ENCODE measurements around the gene GGTLC3. TPM values are rescaled to one million over a fixed set of nuclear protein-coding genes. Genes with fewer than 3 reads are reported as not detected.
"Not testable (repeated sequence)": the region's sequence is repeated elsewhere in the genome, so short reads cannot be mapped to it uniquely, and the experiment has no call there.

GGTLC3 gene
- total RNA-seq, 1 experiment from 2014 or later, result not detected

DNA sequence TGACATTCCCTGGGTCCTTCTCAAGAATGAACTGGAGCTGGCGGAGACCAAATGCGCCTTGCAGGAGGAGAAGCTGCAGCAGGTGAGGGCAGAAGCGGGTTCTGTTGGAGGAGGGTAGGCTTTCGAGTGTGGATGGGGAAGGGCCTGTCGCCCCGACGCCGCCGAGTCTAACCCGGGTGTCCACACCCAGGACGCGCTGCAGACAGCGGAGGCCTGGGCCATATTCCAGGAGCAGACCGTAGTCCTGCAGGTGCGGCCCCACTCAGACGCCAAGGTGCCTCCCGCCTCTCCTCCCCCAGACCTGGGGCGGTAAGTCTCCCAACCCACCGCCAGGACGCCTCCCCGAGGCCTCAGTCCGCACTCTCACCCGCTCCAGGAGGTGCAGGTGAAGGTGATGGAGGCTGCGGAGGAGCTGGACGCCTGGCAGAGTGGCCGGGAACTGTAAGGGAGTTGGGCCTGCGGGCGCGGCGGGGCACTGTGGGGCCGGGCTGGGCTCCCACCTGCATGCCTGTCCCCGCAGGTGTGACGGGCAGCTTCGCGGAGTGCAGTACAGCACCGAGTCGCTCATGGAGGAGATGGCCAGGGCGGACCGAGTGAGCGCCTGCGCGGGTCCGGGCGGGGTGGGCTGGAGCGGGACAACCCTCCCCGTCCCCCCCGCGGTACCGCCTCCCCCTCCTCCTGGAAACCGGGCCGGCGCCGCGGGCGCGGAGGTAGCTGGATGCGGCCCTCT is 11.6 kb upstream of the GGTLC3 start:
- H3F3A ChIP-seq (ENCODE audit: low read length, unreplicated experiment); POLR2A ChIA-PET (ENCODE audit: unreplicated experiment); H2AFZ ChIP-seq (ENCODE audit: low read length); CTCF ChIA-PET; H3K9me2 ChIP-seq (replicated peaks; ENCODE audit: low read length); DNase-seq; H3K4me1 ChIP-seq (ENCODE audit: insufficient read depth, low read length); H3K9me3 ChIP-seq (ENCODE audit: low read length); H3K27me3 ChIP-seq (ENCODE audit: low read length); H3K36me3 ChIP-seq (ENCODE audit: low read depth, low read length); H3K27ac ChIP-seq (ENCODE audit: low read length); H3K9ac ChIP-seq (ENCODE audit: low read length); H3K4me2 ChIP-seq (ENCODE audit: low read length); H3K4me3 ChIP-seq (ENCODE audit: low read length); H4K20me1 ChIP-seq (ENCODE audit: low read length); H3K79me2 ChIP-seq (ENCODE audit: low read length); intact Hi-C loops (cut with micrococcal nuclease); BruUV-seq (replicated peaks): not testable (repeated sequence)
- peak; percentile 27 for ATAC-seq

DNA sequence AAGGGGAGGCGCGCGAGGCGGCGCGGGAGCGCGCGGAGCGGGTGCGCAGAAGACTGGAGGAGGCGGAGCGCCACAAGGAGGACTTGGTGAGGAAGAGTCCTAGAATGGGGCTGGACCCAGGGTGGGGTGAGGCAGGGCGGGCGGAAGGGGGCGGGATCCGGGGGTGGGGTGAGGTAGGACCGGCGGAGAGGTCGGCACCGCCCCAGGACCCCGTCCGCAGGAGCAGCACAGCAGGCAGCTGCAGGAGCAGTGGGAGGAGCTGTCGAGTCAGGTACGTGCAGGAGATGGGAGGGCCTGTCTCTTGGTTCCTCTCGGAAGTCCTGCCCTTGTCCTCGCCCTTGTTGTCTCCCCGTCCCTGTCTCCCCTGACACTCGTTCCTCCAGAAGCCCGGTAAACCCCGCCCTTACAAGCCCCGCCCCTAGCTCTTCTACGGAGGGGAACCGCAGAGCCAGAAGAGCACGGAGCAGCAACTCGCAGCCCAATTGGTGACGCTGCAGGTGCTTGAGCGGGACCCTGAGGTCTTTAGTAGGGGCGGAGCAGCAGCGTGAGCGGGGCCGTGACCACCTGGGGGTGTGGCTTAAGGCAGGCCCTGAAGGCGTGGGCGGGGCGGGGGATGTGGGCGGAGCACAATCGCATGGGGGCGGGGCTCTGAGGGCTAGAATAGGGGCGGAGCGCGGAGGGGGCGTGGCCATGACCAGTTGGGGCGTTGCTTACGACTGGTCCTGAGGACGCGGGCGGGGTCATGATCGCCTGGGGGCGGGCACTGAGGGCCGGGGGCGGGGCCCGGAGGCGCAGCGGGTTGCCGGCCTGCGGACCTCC is 10.8 kb upstream of the GGTLC3 start:
- H3K9ac ChIP-seq (ENCODE audit: low read length); BruUV-seq (replicated peaks); H3F3A ChIP-seq (ENCODE audit: low read length, unreplicated experiment); H3K27me3 ChIP-seq (ENCODE audit: low read length); H3K4me3 ChIP-seq (ENCODE audit: low read length); CTCF ChIA-PET; H3K9me3 ChIP-seq (ENCODE audit: low read length); H4K20me1 ChIP-seq (ENCODE audit: low read length); H3K79me2 ChIP-seq (ENCODE audit: low read length); intact Hi-C loops (cut with micrococcal nuclease); H3K4me2 ChIP-seq (ENCODE audit: low read length); H3K9me2 ChIP-seq (replicated peaks; ENCODE audit: low read length); H3K4me1 ChIP-seq (ENCODE audit: insufficient read depth, low read length); H2AFZ ChIP-seq (ENCODE audit: low read length); POLR2A ChIA-PET (ENCODE audit: unreplicated experiment); H3K36me3 ChIP-seq (ENCODE audit: low read depth, low read length); H3K27ac ChIP-seq (ENCODE audit: low read length): not testable (repeated sequence)
- DNase-seq (peak; percentile 31), ATAC-seq (peak; percentile 76)

DNA sequence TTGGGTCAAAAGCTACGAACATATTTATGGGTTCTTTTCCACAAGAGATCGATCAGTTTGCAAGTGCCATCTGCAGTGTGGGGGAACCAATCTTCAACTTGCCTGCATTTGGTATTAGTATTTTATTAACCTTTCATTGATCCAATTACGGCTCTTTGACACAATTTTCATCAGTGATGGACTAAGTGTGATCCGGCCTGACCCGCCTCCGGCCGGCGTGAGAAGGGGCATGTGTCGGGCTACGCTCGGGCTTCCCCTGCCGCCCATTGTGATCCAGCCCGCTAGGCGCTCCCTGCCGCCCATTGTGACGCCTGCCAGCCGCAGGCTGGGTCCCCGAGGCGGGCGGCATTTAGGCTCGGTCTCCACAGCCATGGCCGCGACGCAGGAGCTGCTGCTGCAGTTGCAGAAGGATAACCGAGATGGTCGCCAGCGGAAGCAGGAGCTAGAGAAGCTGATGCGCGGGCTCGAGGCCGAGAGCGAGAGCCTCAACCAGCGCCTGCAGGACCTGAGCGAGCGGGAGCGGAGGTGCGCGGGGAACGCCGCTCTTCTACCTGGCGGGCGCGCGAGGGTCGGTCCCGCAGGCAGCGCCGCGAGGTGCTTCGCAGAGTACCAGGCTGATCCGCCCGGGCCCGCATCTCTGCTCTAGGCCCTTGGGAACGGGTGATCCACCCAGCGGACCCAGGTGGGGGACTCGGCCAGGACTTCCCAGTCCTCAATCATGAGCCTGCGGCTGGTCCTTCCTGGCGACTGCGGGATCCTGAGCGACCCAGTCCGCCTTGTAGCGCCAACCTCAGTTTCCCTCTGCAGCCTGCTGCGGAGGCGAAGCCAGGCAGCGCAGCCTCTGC is 10.0 kb upstream of the GGTLC3 start, which contains the start of gene TMEM191B:
TSS of gene TMEM191B (plus strand) at position 51 of the 845 bp plus-strand sequence. CDS start at position 230, 179 bp downstream.
- intact Hi-C loops (cut with micrococcal nuclease); H3K4me1 ChIP-seq (ENCODE audit: insufficient read depth, low read length); H3K27me3 ChIP-seq (ENCODE audit: low read length); H3K9me2 ChIP-seq (replicated peaks; ENCODE audit: low read length); H3K4me2 ChIP-seq (ENCODE audit: low read length); H3K27ac ChIP-seq (ENCODE audit: low read length); H3K9me3 ChIP-seq (ENCODE audit: low read length); CTCF ChIA-PET; POLR2A ChIA-PET (ENCODE audit: unreplicated experiment); H3K9ac ChIP-seq (ENCODE audit: low read length); DNase-seq; BruUV-seq (replicated peaks); H3K79me2 ChIP-seq (ENCODE audit: low read length); H3F3A ChIP-seq (ENCODE audit: low read length, unreplicated experiment); H3K4me3 ChIP-seq (ENCODE audit: low read length); H2AFZ ChIP-seq (ENCODE audit: low read length); H3K36me3 ChIP-seq (ENCODE audit: low read depth, low read length); H4K20me1 ChIP-seq (ENCODE audit: low read length): not testable (repeated sequence)
- ATAC-seq, result peak; percentile 15

DNA sequence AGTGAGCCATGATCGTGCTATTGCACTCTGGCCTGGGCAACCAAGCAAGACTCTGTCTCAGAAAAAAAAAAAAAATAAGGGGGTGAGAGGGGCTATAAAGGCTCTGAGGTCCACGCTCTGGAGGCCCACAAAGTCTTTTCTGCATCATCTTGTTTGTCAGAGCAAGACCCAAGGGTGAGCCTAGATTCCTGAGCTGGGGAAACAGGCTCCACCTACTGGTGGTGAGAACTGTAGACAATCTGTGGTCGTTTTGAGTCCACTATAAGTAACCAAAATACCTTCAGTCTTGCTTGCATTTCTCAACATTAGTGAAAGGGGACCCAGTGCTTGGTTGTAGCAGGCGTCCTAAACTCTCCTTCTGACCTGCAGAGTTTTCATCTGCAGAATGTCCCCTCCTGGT is 5.4 kb upstream of the GGTLC3 start:
- H3F3A ChIP-seq (ENCODE audit: low read length, unreplicated experiment); H3K9me2 ChIP-seq (replicated peaks; ENCODE audit: low read length); H3K9me3 ChIP-seq (ENCODE audit: low read length); intact Hi-C loops (cut with micrococcal nuclease); ATAC-seq; H3K4me3 ChIP-seq (ENCODE audit: low read length); H3K79me2 ChIP-seq (ENCODE audit: low read length); H3K9ac ChIP-seq (ENCODE audit: low read length); H3K36me3 ChIP-seq (ENCODE audit: low read depth, low read length); POLR2A ChIA-PET (ENCODE audit: unreplicated experiment); H4K20me1 ChIP-seq (ENCODE audit: low read length); DNase-seq; CTCF ChIA-PET; H3K27ac ChIP-seq (ENCODE audit: low read length); BruUV-seq (replicated peaks); H3K27me3 ChIP-seq (ENCODE audit: low read length); H3K4me2 ChIP-seq (ENCODE audit: low read length); H2AFZ ChIP-seq (ENCODE audit: low read length); H3K4me1 ChIP-seq (ENCODE audit: insufficient read depth, low read length): not testable (repeated sequence)

DNA sequence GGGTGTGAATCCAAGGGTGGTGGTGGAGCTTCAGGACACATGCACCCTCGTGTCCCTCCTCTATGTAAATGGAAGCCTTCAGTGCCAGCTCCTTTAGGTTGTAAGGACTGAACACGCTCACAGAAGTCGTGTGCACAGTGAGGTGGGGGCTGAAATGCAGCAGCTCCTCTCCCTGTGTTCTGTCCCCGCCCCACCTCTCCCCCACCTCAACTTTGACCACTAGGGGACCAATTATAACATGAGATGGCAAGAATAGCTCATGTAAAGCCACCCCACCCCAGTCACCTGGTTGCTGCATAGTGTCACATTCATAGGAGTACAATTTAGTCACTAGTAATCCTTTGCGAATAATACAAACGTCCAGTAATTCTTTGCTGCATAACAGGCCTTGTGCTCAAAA is 4.8 kb upstream of the GGTLC3 start:
- CTCF ChIA-PET; DNase-seq; H3K9me2 ChIP-seq (replicated peaks; ENCODE audit: low read length); H3K27me3 ChIP-seq (ENCODE audit: low read length); H3K4me2 ChIP-seq (ENCODE audit: low read length); BruUV-seq (replicated peaks); H3K9ac ChIP-seq (ENCODE audit: low read length); POLR2A ChIA-PET (ENCODE audit: unreplicated experiment); H3F3A ChIP-seq (ENCODE audit: low read length, unreplicated experiment); H2AFZ ChIP-seq (ENCODE audit: low read length); H3K9me3 ChIP-seq (ENCODE audit: low read length); H4K20me1 ChIP-seq (ENCODE audit: low read length); H3K27ac ChIP-seq (ENCODE audit: low read length); H3K36me3 ChIP-seq (ENCODE audit: low read depth, low read length); H3K4me3 ChIP-seq (ENCODE audit: low read length); H3K4me1 ChIP-seq (ENCODE audit: insufficient read depth, low read length); intact Hi-C loops (cut with micrococcal nuclease); ATAC-seq; H3K79me2 ChIP-seq (ENCODE audit: low read length): not testable (repeated sequence)

DNA sequence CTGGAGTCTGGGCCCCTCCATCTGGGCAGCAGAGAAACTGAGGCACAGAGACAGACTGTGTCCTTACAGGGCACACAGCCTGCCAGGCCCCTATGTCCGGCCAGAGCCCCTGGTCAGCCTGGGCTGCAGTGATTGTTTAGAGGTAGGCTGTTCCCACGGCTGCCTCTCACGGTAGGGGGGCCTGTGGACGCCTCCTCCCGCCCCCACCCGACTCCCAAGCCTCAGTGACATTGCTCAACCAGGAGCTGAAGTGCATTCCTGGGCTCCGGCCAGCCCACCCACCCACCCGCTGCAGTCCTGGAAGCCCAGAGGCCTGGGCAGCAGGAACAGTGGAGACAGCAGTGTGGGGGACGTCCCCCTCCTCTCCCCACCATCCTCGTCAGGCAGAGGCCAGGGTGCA is 4.5 kb downstream of the GGTLC3 start:
- H3K4me2 ChIP-seq (ENCODE audit: low read length); H2AFZ ChIP-seq (ENCODE audit: low read length); H3F3A ChIP-seq (ENCODE audit: low read length, unreplicated experiment); H4K20me1 ChIP-seq (ENCODE audit: low read length); H3K79me2 ChIP-seq (ENCODE audit: low read length); H3K36me3 ChIP-seq (ENCODE audit: low read depth, low read length); H3K27ac ChIP-seq (ENCODE audit: low read length); H3K4me3 ChIP-seq (ENCODE audit: low read length); POLR2A ChIA-PET (ENCODE audit: unreplicated experiment); H3K27me3 ChIP-seq (ENCODE audit: low read length); CTCF ChIA-PET; BruUV-seq (replicated peaks); H3K9me3 ChIP-seq (ENCODE audit: low read length); DNase-seq; H3K9me2 ChIP-seq (replicated peaks; ENCODE audit: low read length); H3K9ac ChIP-seq (ENCODE audit: low read length); ATAC-seq; H3K4me1 ChIP-seq (ENCODE audit: insufficient read depth, low read length); intact Hi-C loops (cut with micrococcal nuclease): not testable (repeated sequence)

All from PC-3 (cell line).